GM19035 (cell line): ENCODE results near the gene ACAT2.
"Not testable (repeated sequence)": the region's sequence is repeated elsewhere in the genome, so short reads cannot be mapped to it uniquely, and the experiment has no call there.

Experiments
- ATAC-seq: cut with Tn5 transposase; IDR thresholded peaks from one replicate; pipeline ENCODE4 v1.9.1; 2021; ENCODE audit not compliant: unreplicated experiment

The ACAT2 gene

DNA sequence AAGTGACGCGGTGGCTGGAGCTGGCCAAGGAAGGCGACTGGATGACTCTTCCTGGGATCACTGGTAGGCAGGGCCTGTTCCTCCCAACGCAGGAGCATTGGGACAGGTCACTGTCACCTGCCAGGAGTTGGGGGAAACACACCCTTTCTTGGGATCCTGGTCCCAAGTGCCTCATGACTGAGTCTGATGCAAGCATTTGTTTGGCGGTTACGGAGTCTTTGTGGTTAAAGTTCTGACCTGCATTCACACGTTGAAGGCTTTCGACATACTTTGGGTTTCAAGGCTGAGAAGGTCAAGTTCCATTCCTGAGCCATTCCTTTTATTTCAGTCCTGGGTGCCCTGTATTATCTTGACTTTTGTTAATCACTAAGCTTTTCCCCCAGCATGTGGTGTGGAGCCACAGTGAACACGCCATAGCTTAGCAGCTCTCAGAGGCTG lies 44.2 kb downstream of the ACAT2 start:
- no peak for ATAC-seq

DNA sequence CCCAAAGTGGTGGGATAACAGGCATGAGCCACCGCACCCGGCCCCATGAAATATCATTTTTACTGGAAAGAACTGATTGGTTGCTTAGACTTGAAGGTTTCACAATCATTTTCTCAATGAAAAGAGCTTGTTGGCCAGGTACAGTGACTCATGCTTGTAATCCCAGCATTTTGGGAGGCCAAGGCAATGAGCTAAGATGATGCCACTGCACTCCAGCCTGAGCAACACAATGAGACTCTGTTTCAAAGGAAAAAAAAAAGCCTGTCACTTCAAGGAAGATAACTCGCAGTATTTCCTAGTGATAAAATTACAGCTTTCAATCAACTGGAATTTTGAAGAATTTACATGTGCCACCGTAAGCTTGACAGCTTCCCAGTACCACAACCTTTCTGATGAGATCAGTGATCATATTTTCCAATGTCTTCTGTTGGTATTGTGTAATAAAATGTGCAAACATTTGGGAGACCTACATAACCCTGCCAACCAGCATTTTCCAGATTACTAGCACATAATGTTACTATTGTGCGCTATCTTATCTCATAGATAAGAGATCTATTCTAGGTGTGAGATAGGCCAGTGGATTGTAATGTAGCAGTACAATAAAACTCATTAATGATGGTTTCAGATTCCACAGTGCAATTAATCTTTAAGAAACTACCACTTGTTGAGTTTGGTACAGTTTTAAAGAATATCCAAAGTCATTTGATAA lies 45.5 kb downstream of the ACAT2 start:
- no peak for ATAC-seq

- no peak for ATAC-seq
Observed at GRCh38 chr6:159808647-159809046, 46.8 kb downstream of the ACAT2 start.

DNA sequence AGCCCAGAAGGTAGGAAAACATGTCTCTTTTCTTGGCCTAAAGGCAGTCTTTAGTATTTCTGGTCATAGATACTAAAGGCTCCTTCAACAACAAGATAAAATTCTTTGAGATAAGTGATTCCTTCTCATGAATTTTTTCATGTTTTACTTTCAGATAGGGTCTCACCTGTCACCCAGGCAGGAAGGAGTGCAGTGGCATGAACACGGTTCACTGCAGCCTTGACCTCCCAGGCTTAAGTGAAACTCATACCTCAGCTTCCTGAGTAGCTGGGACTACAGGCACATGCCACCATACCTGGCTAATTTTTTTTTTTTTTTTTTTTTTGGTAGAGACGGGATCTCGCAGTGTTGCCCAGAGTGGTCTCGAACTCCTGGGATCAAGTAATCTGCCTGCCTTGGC lies 47.3 kb downstream of the ACAT2 start:
- ATAC-seq = no peak

GRCh38 chr6:159813781-159814180 lies 51.9 kb downstream of the ACAT2 start:
- ATAC-seq = no peak

DNA sequence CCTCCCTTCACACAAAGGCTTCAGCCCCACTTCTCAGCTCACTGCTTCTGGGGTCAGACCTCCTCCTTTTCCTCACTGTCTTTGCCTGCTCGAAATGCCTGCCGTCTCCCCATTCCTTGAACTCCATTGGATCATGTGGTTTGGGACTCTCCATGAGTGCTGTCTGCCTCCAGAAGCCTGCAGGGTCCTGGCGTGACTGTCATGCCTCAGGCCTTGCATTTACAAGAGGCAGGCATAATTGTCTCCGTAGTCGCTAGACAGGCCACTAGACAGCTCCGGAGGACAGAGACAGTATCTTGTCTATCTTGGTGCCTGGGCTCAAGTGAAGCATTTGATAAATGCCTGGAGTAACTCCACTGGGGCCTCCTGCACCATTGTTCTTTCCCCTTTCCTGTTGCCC lies 53.6 kb downstream of the ACAT2 start:
- no peak for ATAC-seq

DNA sequence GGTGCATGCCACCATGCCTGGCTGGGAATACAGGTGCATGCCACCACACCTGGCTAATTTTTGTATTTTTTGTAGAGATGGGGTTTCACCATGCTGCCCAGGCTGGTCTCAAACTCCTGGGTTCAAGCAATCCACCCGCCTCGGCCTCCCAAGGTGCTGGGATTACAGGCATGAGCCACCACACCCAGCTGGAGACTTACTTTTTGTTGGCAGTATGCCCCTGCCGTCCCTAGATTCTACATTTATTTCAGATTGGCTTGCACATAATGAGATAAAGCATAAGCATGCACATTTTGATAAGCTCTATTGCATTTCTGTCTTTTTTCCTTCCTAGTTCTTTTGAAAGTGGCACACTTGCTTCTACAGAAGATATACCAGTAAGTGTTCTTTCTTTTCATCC lies 54.9 kb downstream of the ACAT2 start:
- not testable (repeated sequence) for ATAC-seq

GRCh38 chr6:159817951-159818739 lies 56.3 kb downstream of the ACAT2 start:
- no peak for ATAC-seq

DNA sequence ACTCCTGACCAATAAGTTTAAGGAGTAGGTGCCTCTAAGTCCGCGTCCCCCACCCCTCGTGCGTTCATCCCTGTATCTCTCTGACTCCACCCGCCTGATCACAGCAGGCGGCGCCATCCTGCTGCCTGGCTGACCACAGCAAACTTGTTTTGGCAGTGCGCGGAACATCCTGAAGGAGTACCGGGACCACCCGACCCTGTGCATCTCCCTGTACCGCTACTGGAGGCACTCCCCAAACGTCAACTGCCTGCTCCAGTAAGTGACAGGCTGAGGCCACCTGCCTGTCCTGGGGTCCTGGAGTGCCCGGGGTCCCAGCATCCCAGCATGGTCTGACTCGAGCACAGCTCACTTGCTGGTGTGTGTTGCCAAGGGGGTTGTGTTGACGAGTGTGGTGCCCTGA lies 57.3 kb downstream of the ACAT2 start:
- ATAC-seq = no peak

DNA sequence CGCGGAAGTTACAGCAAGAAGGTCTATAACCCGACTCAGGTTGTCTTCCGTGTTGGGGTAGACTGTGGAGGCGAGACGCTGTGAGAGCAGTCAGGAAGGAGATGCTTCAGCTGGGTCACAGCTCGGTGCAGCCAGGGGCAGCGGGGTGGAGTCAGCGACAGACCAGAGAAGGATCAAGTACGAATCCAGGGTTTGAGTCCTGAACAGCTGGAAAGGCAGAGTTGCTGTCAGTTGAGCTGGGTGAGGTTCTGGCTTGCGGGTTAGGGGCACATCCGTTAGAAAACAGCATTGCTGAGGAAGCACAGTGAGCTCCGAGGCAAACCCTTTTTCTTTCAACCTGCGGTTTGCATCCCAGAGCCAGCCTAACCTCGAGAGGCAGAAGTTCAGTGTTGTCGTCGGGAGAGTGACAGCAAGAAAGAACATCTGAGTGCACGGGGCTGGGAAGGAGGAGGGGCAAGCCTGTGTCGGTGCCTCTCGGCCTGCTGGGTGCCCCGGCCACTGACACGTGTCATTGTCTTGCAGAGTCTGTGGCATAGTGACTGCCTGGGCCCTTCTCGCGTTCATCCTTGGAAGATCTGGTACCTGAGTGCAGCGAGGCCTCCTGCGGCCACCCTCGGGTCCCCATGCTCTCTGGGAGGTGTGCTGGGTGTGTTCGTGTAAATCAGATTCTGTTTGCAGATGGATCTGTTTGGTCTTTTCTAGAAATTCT lies 58.2 kb downstream of the ACAT2 start:
- ATAC-seq = no peak

DNA sequence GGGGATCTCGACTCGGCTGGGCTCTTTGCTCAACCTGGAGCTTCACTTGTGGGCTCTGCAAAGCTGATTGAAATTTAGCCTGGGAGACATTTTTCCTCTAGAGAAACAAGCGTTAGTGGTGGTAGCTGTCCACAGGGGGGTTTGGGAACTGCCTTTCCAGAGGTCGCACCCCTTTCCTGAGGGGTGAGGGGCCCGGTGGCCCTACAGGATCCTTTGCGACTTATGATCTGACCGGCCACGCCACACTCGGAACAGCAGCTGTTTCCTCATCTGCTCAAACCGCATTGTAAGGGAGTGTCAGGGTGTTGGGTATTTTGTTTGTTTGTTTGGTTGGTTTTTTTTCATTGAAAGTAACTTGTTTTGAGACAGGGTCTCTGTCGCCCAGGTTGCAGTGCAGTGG lies 59.3 kb downstream of the ACAT2 start:
- ATAC-seq = no peak

DNA sequence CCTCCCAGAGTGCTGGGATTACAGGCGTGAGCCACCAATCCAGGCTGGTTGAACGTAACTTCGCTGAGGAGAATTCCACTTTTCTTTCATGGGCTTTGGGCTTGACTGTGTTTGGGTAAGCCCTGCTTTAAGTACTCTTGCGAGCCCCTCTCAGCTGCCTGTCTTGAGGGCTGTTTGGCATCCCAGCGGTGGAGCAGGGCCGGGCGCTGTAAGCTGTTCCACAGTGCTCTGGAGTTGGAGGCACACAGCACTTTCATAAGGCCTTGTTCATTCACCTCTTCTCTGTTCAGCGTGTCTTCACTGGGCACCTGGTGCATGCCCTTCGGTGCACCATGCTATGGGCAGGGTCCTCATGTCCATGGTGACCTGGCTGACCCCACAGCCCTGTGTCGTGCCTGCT lies 59.9 kb downstream of the ACAT2 start:
- no peak for ATAC-seq

GRCh38 chr6:159823953-159824352 lies 62.1 kb downstream of the ACAT2 start:
- ATAC-seq = no peak

GRCh38 chr6:159824690-159825089 lies 62.8 kb downstream of the ACAT2 start:
- ATAC-seq = not testable (repeated sequence)

DNA sequence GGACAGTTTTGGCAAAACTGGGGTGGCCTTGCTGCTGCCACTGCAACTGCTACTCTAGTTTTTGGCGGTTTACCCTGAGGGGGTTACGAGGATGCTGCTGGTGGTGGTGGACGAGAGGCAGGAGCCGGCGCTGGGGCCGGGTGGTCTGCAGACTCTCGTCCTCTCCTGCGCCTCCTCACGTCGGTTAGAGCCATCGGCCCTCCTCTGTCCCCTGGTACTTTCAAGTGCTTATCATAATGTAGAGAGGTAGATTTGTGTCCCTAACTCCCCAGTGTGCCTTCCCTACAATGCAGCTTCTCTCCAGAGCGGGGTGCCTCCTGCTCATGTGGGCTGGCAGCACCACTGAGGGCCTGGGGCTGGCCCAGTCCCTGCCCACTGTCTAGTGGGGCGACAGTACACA lies 64.2 kb downstream of the ACAT2 start:
- ATAC-seq = no peak

DNA sequence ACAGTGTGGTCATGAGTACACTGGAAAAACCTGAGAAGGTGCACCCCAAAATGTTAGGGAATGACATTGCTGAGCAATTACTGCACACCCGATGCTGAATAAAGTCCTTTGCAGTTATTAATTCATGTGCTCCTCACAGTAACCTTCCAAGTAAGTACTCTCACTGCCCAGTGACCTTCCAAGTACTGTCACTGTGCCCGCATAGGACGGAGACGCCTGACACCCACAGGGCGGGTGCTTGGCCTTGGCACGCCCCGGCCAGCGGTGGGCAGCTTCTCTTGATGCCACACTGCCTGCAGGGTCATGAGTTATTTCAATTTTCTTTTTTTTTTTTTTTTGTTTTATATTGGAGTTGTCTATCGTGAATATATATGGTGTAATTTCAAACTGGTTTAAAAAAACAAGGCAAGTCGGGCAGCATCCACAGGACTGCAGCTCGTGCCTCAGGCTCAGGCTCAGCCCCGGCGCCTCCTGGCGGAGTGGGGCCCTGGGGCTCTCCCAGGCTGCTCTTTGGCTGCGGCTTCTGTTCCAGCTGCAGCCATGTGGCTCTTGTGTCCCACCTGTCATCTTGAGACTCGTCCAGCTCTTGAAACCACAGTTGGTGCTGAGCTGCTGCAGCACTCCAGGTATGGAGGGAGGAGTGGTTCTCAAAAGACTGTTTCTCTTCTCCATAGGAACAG lies 65.3 kb downstream of the ACAT2 start:
- ATAC-seq = no peak

GRCh38 chr6:159828074-159828473 lies 66.2 kb downstream of the ACAT2 start:
- no peak for ATAC-seq
